ENCODE data around the gene OR2V2. TPM values are rescaled to one million over a fixed set of nuclear protein-coding genes. Genes with fewer than 3 reads are reported as not detected.

The OR2V2 gene
- total and polyA plus RNA-seq, 2 donors (not counting 3 experiments of a cell fraction or from before 2014, with no cell fraction given), result not detected

DNA sequence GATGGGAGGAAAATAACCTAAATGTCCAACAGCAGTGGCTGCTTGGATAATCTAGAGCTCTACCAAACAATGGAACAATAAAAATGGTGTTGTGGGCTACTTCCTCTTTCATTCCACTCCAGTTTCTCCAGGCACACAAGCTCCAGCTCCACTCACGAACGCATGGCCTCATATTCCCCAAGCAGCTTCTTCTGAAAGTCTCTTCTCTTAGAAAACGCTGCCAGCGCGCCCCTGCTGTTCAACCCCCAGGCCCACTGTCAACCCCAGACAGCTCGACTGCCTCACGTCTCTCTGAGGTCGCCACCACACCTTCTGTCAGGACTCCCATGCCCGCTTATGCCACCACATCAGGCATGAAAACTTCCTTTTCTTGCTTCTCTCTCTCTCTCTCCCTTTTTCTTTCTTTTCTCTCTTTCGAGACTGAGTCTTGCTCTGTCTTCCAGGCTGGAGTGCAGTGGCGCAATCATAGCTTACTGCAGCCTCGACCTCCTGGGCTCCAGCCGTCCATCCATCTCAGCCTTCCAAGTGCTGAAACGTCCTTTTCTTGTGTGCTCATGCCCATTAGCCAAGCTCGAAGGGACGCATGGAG lies 16.2 kb downstream of the OR2V2 start:
- H3K4me3 ChIP-seq (replicated peaks in 1 of 3; ENCODE audit: insufficient read depth in 1 of 3, low read depth in 1 of 3, low read length in 3 of 3), result peak overlapping the region in 1 of 3 experiments; percentile 13
- DNase-seq (ENCODE audit: low read depth, low spot score) (no peak), FAIRE-seq (no peak)
- no peaks in the 10 kb centered on the region for H4K20me1 ChIP-seq (replicated peaks; ENCODE audit: control insufficient read depth, extremely low read depth, insufficient read depth, low read length)
- H2AFZ ChIP-seq (ENCODE audit: low read depth, low read length), result peak overlapping the region; percentile 63
- BruUV-seq (replicated peaks), result no TSS peak
- H3K4me2 ChIP-seq (ENCODE audit: insufficient read depth, low read length), result peak overlapping the region; percentile 40
- ChIA-PET CTCF (interaction anchor here (0.6 to 0.9 kb wide), 2 partner anchors 9 to 21 kb away, joined by 3 to 4 read pairs; no protein-coding TSS in a partner anchor), POLR2A (interaction anchor here (0.6 kb wide), 1 partner anchor 98 kb away, joined by 3 read pairs; no protein-coding TSS in a partner anchor)
- dilution Hi-C loops (cut with MboI; ENCODE audit: extremely low pct_ligation_motif_present, low sequenced_read_pairs) (no loop called here), intact Hi-C loops (cut with micrococcal nuclease) (loop anchor here (2.0 kb wide), 1 partner anchor 59 kb away; the partner anchor contains the start of gene TRIM41)
- TF ChIP-seq JUN (IDR thresholded peaks at IDR 0.05; ENCODE audit: borderline replicate concordance, insufficient read depth, insufficient read length, low read depth), result no peak
- TF ChIP-seq GATA2 (IDR thresholded peaks at IDR 0.05; ENCODE audit: insufficient read depth, insufficient read length, low read depth, low read length), result no peak
- no peak for TF ChIP-seq POLR2AphosphoS5 (IDR thresholded peaks at IDR 0.05; ENCODE audit: insufficient read depth, low read depth, low read length)
- TF ChIP-seq, protein P1, sequence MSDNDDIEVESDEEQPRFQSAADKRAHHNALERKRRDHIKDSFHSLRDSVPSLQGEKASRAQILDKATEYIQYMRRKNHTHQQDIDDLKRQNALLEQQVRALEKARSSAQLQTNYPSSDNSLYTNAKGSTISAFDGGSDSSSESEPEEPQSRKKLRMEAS (IDR thresholded peaks at IDR 0.05; ENCODE audit: insufficient read depth, insufficient read length), result no peak
- TF ChIP-seq POLR2A (IDR thresholded peaks at IDR 0.05; ENCODE audit: low read depth, low read length), result no peak
- TF ChIP-seq FOS (IDR thresholded peaks at IDR 0.05; ENCODE audit: borderline replicate concordance, insufficient read depth, low read length), result no peak
- TF ChIP-seq, protein P2, sequence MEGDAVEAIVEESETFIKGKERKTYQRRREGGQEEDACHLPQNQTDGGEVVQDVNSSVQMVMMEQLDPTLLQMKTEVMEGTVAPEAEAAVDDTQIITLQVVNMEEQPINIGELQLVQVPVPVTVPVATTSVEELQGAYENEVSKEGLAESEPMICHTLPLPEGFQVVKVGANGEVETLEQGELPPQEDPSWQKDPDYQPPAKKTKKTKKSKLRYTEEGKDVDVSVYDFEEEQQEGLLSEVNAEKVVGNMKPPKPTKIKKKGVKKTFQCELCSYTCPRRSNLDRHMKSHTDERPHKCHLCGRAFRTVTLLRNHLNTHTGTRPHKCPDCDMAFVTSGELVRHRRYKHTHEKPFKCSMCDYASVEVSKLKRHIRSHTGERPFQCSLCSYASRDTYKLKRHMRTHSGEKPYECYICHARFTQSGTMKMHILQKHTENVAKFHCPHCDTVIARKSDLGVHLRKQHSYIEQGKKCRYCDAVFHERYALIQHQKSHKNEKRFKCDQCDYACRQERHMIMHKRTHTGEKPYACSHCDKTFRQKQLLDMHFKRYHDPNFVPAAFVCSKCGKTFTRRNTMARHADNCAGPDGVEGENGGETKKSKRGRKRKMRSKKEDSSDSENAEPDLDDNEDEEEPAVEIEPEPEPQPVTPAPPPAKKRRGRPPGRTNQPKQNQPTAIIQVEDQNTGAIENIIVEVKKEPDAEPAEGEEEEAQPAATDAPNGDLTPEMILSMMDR (IDR thresholded peaks at IDR 0.05; ENCODE audit: extremely low read depth in 1 of 2, insufficient read depth in 1 of 2, low read depth in 1 of 2, low read length in 2 of 2), result no peak
- TF ChIP-seq EZH2 (IDR thresholded peaks at IDR 0.05; ENCODE audit: borderline replicate concordance, low read depth, low read length, severe bottlenecking), result no peak
- no peak for TF ChIP-seq MYC (IDR thresholded peaks at IDR 0.05; ENCODE audit: low read depth, low read length)
- no peaks in the 10 kb centered on the region for H3K9me3 ChIP-seq (replicated peaks; ENCODE audit: control insufficient read depth, insufficient read depth, low read length)
- H3K27me3 ChIP-seq (ENCODE audit: control insufficient read depth in 2 of 2, insufficient read depth in 2 of 2, low read length in 2 of 2), result peaks cover 5 to 12% of the 10 kb centered on the region in 2 experiments
- H3K4me1 ChIP-seq (ENCODE audit: control insufficient read depth, extremely low read depth, insufficient read depth, low read length), result peaks cover 12% of the 10 kb centered on the region
- H3K9ac ChIP-seq (replicated peaks; ENCODE audit: extremely low read depth, insufficient read depth, low read length), result no peak overlapping the region
- no peaks in the 10 kb centered on the region for H3K79me2 ChIP-seq (ENCODE audit: control insufficient read depth, insufficient read depth, low read length)
- no peak overlapping the region for H3K27ac ChIP-seq (ENCODE audit: insufficient read depth, low read depth, low read length)
- H3K9me1 ChIP-seq (replicated peaks; ENCODE audit: control insufficient read depth, extremely low read depth, insufficient read depth, low read length), result no peaks in the 10 kb centered on the region
- H3K36me3 ChIP-seq (ENCODE audit: control insufficient read depth in 2 of 2, extremely low read depth in 1 of 2, insufficient read depth in 2 of 2, low read length in 2 of 2), result no peaks in the 10 kb centered on the region

Measured in endothelial cell of umbilical vein (primary cell).